ENCODE results near the gene ARHGAP26.

The ARHGAP26 gene

DNA sequence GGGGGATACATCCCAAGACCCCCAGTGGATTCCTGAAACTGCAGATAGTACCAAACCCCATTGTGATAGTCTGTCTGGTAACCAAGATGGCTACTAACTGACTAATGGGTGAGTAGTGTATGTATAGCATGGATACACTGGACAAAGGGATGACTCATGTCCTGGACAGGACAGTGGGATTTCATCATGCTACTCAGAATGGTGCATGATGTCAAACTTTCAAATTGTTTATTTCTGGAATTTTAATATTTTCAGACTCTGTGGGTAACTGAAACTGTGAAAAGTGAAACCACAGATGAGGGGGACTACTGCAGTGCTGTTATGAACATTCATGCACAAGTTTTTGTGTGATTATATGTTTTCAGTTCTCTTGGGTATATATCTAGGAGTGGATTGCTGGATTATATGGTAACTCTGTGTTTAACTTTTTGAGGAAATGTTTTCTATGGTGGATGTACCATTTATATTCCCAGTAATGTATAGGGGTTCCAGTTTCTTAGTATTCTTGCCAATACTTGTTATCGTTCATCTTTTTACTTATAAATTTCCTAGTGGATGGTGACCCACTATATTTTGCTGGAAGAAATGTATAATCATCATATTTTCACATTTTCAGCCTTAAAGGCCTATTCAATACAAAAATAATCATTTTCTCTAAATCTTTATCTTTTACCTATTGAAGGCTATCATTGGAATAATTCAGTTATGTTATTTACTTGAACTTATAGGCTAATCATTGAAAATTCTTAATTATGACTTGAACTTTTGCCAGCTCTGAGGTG is 492.4 kb downstream of the ARHGAP26 start:
- no peak overlapping the region for H3K27ac ChIP-seq
- no peak overlapping the region for H3K4me3 ChIP-seq

DNA sequence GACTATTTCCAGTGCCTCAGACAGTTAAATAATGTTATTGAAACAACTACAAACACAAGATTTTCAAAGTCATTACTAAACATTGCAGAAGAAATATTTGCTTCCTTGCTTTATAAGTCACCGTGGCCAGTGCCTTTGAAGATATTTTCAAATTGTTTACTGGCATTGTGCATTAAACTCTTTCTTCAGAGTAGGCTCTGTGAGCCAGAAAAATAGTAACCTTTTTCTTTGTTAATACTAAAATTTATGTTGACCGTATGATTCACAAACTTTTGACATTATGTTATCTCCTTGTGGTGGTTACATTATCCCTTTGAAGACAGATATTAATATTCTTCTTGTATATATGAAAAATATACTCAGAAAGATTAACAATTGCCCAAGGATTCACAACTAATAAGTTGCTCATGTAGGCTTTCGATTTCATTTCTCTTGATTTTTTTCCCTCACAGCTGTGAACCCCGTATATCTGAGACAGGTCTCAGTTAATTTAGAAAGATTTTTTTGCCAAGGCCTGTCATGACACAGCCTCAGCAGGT is 493.2 kb downstream of the ARHGAP26 start:
- Histone ChIP-seq H3K27ac (no peak overlapping the region), H3K4me3 (no peak overlapping the region)

DNA sequence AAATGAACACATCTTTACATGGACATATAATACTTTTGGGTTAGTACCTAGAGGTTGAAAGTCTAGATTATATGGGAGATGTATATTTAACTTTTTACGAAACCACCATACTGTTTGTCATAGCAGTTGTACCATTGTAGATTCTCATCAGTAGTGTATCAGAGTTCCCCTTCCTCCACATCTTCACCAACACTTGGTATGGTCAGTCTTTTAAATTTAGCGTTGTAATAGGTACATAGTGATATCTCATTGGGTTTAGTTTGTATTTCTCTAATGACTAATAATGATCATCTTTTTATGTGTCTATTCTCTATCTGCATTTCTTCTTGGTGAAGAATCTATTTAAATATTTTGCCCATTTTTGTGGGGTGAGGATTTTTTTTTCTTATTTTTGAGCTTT is 495.8 kb downstream of the ARHGAP26 start:
- Histone ChIP-seq H3K4me3 (no peak overlapping the region), H3K27ac (no peak overlapping the region)

DNA sequence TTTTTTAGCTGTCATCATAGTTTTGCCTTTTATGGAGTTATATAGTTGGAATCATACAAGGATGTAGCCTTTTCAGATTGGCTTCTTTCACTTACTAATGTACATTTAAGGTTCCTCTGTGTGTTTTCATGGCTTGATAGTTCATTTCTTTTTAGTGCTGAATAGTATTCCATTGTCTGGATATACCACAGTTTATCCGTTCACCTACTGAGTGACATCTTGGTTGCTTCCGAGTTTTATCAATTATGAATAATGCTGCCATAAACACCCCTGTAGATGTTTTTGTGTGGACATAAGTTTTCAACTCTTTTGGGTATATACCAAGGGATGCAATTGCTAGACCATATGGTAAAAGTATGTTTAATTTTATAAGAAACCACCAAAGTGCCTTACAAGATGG is 497.0 kb downstream of the ARHGAP26 start:
- Histone ChIP-seq H3K27ac (no peak overlapping the region), H3K4me3 (no peak overlapping the region)

DNA sequence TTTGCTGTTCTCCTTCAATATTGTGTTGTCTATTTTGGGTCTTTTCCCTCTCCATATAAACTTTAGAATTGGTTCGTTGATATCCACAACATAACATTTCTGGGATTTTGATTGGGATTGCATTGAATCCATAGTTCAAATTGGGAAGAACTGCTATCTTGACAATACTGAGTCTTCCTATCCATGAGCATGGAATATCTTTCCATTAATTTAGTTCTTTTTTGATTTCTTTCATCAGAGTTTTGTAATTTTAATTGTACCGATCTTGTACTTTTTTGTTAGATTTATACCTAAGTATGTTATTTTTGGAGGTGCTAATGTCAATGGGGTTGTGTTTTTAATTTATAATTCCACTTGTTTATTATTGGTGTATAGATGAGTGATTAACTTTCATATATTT is 498.2 kb downstream of the ARHGAP26 start:
- Histone ChIP-seq H3K27ac (no peak overlapping the region), H3K4me3 (no peak overlapping the region)

DNA sequence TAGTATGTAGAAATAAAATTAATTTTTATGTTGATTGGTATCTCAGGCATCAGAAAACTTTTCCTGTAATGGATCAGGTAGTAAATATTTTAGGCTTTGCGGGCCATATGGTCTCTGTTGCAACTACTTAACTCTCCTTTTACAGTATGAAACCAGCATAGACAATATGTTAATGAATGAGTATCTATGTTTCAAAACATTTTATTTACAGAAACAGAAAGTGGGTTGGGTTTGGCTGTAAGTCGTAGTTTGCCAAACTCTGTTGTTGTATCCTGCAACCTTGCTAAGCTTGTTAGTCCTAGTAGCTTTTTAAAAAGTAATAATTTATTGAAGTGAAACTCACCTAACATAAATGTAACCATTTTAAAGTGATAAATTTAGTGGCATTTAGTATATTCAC is 501.3 kb downstream of the ARHGAP26 start:
- no peak overlapping the region for H3K4me3 ChIP-seq
- H3K27ac ChIP-seq, result no peak overlapping the region

DNA sequence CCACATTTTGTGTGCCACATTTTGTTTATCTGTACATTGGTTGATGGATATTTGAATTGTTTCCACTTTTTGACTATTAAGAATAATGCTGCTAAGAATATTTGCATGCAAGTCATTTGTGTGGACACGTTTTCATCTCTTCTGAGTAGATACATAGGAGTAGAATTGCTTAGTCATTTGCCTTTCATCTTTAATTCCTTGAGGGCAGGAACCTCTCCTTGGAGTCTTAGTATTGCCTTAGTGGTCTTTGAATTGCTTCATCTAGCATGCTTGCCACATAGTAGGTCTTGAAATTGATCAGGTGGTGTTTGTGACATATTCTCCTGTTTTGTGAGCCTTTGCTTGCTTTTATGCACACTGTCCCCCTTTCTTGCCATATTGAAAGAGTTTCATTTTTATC is 504.8 kb downstream of the ARHGAP26 start:
- H3K4me3 ChIP-seq, result no peak overlapping the region
- H3K27ac ChIP-seq, result no peak overlapping the region

DNA sequence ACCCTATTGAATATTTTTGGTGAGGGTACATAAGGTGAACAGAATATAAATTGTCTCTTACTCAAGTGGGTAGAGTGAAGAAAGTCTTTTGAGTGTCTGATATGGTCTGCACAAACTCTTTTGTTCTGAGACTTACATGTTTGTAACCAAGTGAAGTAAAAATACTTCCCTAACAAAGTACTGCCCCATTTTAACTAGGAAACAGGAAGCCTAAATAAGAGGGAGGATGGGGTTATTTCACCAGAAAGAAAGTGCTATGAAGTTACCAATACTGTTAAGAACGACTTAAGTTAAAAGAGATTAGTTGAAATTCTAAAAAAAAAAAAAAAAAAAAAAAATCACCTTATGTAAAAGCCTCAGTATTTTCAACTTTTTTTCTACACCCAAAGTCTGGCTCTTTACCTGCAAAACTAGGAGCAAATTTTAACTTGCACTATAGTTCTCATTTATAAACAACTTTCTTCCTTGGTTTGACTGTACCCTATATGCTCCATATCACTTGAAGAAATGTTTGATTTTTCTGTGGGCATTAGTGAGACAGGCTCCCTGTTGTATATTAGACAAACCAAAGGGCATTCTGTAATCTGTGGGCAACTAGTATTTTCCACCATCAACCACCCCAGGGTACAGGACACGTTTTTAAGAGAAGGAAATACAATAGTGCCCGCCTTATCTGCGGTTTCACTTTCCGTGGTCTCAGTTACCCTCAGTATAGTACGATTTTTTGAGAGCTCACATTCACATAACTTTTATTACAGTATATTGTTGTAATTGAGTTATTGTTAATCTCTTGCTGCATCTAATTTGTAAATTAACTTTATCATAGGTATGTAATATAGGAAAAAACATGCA is 505.6 kb downstream of the ARHGAP26 start:
- Histone ChIP-seq H3K4me3 (no peak overlapping the region), H3K27ac (no peak overlapping the region)

DNA sequence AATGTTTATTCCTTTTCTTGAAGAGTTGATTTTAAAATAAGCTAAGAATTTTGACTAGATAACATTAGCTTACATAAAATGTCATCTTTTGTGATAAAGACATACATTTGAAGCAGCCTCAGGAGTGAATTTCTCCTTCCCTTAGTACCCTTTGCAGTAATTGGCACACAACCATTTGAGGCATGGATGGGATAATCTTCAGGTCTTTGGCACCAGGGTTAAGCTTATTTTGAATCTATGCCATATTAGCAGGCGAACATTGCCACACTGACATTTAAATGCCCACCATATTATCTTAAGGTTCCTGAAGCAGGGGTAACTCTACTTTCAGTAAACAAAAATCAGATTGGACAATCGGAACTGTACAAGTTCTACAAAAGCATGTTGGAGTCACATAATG is 507.4 kb downstream of the ARHGAP26 start:
- H3K4me3 ChIP-seq, result no peak overlapping the region
- no peak overlapping the region for H3K27ac ChIP-seq
